T-helper 1 cell treated with Interleukin-12 subunit alpha and Interleukin-12 subunit beta and Interleukin-4 antibody, amounts not matched to agents 30 ng/mL and 1 ng/mL, for 36 hours (primary cell): ENCODE data around the gene ZDHHC11B. TPM values are rescaled to one million over a fixed set of nuclear protein-coding genes. Genes with fewer than 3 reads are reported as not detected.
"Not testable (repeated sequence)": the region's sequence is repeated elsewhere in the genome, so short reads cannot be mapped to it uniquely, and the experiment has no call there.

Experiments used
- intact Hi-C: fragments of 100-400 bp; cut with micrococcal nuclease; formaldehyde crosslinking; loops from one replicate; pipeline ENCODE4 v1.15.1; 2024
- total RNA-seq: library from RNA; stranded (reverse); gene quantifications from 2 replicates; pipeline ENCODE4 v1.2.3, GENCODE V29; 2022

The ZDHHC11B gene
- total RNA-seq, 1 donor from 2014 or later: not detected

GRCh38 chr5:719379-719778 is 65.2 kb downstream of the ZDHHC11B start:
- intact Hi-C loops: not testable (repeated sequence)

DNA sequence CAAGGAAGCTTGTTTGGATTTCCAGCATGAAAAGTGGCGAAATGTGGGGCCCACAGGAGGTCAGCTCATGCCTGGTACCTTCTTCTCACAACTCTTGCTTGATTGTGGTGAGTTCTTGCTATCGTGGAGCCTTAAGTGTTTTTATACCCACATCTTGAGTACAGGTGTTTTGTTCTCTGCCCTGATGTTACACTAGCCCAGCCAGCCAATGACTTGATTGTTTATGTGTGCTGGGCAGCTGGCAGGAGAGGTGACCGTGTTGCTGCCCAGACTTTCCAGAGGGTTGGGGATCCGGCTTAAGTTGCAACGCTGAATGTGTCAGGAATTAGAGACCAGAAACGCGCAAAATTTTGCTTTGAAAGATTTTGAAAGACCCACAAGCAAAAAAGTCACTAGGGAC is 67.4 kb downstream of the ZDHHC11B start:
- intact Hi-C loops: no loop called here

GRCh38 chr5:716740-717139 is 67.8 kb downstream of the ZDHHC11B start:
- intact Hi-C loops: not testable (repeated sequence)

DNA sequence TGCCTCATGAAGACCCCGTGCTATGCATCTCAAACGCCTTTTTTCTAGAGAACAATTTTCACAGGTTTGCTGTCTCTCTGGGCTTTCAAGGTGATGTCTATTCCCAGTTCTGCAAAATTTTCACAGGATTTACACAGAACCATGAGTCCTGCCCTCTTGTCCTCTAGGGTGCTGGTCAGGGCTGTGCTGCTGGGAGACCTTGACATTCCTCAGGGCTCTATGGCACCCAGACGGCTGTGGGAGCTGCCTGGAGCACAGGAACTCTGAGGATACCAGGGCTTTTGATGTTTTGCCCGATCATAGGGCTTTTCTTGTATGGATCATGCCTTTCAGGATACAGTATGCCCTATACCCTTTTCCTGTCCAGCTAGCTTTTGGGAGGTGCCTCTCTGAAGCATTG is 68.9 kb downstream of the ZDHHC11B start:
- intact Hi-C loops: not testable (repeated sequence)

GRCh38 chr5:714215-715118 is 70.1 kb downstream of the ZDHHC11B start:
- intact Hi-C loops: not testable (repeated sequence)

DNA sequence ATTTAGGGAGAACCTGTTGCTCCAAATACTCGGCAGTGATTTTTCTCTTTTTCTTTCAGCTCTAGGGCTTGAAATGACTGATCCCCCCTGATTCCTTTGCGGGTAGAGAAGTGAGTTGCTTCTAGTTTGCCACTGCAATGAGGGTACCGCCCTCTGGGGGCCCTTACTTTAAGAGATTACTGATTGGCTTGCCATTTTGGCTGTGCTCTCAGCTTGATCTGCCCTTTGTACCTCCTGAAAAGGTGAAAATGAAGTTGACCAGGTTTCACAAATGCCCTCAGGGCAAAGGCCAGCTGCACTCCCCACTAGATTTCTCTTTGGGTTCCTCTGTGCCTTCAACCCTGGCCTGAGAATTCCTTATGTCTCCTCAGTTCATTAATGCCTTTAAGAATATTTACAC is 70.8 kb downstream of the ZDHHC11B start:
- intact Hi-C loops: not testable (repeated sequence)

DNA sequence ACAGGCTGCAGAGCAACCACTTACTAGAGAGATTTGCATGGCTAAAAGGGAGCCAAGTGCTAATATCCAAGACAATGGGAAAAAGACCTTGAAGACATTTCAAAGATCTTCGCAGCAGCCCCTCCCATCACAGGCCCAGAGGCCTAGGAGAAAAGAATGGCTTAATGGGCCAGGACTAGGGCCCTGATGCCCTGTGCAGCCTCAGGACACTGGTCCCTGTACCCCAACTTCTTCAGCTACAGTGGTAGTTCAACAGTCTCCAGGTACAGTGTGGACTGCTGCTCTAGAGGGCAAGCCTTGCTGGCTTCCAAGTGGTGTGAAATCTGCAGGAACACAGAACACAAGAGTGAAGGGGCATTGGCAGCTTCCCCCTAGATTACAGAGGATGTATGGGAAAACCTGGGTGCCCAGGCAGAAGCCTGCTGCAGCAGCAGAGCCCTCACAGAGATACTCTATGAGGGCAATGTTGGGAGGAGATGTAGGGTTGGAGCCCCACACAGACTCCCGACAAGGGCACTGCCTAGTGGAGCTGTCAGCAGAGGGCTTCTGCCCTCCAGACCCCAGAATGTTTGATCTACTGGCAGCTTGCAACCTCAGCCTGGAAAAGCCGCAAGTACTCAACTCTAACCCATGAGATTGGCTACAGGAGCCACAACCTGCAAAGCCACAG is 75.5 kb downstream of the ZDHHC11B start:
- intact Hi-C loops: not testable (repeated sequence)

DNA sequence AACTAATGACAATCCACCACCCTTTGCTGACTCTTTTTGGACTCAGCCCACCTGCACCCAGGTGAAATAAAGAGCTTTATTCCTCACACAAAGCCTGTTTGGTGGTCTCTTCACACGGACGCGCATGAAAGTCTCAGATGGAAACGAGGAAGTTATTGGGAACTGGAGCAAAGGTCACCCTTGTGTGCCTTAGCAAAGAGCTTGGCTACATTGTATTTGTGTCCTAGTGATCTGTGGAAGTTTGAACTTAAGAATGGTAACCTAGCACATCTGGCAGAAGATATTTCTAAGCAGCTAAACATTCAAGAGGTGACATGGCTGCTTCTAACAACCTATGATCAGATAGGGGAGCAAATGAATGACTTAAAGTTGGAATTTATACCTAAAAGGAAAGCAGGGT is 76.2 kb downstream of the ZDHHC11B start:
- intact Hi-C loops: not testable (repeated sequence)

DNA sequence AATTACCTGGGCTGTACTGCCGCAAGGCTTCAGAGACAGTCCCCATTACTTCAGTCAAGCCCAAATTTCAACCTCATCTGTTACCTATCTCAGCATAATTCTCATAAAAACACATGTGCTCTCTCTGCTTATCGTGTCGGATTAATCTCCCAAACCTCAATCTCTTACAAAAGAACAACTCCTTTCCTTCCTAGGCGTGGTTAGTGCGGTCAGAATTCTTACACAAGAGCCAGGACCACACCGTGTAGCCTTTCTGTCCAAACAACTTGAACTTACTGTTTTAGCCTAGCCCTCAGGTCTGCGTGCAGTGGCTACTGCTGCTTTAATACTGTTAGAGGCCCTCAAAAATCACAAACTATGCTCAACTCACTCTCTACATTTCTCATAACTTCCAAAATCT is 78.4 kb downstream of the ZDHHC11B start:
- intact Hi-C loops: not testable (repeated sequence)

GRCh38 chr5:696753-697702 is 87.5 kb downstream of the ZDHHC11B start:
- intact Hi-C loops: not testable (repeated sequence)

- intact Hi-C loops: not testable (repeated sequence)
Measured at GRCh38 chr5:696191-696590, 88.3 kb downstream of the ZDHHC11B start.

GRCh38 chr5:695475-695874 is 89.1 kb downstream of the ZDHHC11B start:
- intact Hi-C loops: not testable (repeated sequence)

DNA sequence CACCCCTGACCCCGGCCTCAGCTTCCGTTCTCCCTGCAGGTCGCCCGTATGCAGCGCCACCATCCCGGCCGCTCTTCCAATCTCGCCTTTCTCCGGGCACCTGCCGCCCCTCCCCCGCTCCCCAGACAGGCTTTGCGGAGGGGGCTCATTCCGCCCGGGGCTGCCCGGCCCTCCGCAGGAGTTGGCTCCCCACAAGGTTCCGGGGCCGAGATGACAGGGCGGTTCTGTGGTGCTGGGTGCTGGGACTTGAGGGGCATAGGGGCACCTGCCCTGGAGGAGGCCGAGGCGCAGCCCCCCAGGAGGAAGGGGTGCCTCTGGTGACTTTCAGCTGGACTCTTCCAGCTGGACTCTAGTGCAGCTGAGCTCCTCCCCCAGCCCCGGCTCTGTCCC is 90.5 kb downstream of the ZDHHC11B start:
- intact Hi-C loops: loop anchor here (5.0 kb wide), 1 partner anchor 623 kb away; no protein-coding TSS in a partner anchor

DNA sequence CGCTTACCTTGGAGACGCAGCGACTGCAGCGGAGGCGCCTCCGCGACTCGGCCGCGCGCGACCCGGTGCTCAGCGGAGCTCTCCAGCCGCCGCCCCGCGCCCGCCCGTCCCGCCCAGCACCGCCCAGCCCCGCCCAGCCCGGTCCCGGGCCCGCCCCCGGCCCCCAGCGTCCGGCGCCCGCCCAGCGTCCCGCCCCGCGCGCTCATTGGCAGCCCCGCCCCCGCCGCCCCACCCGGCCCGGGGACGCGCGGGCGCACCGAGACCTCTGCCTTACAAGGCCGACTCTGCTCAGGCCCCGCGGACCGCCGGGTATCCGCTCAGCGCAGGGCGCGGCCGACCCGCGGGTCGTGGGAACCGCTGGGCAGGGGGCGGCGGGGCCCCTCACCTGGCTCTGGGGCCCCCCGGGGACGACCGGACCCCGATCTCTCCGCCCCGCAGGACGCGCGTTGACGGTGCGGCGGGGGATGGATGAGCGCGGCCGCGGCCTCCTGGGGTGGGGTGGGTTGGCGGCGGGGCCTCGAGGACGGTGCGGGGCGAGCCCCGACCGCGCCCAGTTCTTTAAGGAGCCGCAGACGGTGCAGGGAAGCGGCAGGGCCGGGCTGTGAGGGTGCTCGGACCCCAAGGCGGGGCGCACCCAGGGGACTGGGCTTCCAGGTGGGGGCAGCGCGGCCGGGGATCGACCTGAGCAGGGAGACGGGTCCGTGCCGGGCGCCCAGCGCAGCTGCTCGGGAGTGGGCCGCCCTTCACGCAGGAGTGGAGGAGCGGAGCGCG is 91.1 kb downstream of the ZDHHC11B start, which contains the start of gene TPPP:
TSS of gene TPPP (minus strand) at position 82 of the 771 bp plus-strand sequence. CDS start 15,292 bp downstream, outside the sequence.
- intact Hi-C loops: loop anchor here (2.0 to 5.0 kb wide), 4 partner anchors 81 to 624 kb away; partner anchors contain the start of genes CEP72 and ZDHHC11B

DNA sequence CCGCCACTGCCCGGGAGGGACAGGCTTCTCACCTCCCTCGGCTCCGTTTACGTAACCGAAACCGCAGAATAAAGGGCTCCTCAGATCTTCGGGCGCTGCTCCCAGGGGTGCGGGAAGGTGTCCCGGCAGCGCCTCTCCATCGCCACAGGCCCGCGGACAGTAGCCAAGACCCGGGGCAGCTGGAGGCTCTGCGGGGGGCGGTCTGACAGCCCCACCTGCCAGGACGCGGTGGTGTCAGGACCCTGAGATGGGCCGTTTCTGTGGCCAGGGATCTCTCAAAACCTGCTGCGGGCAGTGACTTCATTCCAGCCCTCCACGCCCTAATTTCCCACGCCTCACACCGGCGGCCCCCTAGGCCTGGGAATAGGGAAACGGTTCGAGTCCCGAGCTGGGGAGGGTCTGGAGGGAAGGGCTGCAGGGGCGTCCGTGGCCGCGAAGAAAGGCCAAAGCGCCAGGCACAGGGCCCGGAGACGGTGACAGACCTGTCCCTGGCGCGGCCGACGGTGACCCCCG is 91.9 kb downstream of the ZDHHC11B start:
- intact Hi-C loops: loop anchor here (2.0 to 5.0 kb wide), 4 partner anchors 80 to 625 kb away; partner anchors contain the start of genes CEP72 and ZDHHC11B

DNA sequence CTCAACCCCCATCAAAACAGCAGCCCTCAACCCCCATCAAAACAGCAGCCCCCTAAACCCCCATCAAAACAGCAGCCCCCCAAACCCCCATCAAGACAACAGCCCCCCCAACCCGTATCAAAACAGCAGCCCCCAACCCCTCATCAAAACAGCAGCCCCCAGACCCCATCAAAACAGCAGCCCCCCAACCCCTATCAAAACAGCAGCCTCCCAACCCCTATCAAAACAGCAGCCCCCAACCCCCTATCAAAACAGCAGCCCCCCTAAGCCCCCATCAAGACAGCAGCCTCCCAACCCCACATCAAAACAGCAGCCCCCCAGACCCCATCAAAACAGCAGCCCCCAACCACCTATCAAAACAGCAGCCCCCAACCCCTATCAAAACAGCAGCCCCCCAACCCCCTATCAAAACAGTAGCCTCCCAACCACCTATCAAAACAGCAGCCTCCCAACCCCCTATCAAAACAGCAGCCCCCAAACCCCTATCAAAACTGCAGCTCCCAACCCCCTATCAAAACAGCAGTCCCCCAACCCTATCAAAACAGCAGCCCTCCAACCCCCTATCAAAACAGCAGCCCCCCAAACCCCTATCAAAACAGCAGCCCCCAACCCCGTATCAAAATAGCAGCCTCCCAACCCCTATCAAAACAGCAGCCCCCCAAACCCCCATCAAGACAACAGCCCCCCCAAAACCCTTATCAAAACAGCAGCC is 92.6 kb downstream of the ZDHHC11B start:
- intact Hi-C loops: loop anchor here (2.0 to 5.0 kb wide), 4 partner anchors 79 to 625 kb away; partner anchors contain the start of genes CEP72 and ZDHHC11B

GRCh38 chr5:691049-691448 is 93.5 kb downstream of the ZDHHC11B start:
- intact Hi-C loops: loop anchor here (5.0 kb wide), 1 partner anchor 626 kb away; no protein-coding TSS in a partner anchor

DNA sequence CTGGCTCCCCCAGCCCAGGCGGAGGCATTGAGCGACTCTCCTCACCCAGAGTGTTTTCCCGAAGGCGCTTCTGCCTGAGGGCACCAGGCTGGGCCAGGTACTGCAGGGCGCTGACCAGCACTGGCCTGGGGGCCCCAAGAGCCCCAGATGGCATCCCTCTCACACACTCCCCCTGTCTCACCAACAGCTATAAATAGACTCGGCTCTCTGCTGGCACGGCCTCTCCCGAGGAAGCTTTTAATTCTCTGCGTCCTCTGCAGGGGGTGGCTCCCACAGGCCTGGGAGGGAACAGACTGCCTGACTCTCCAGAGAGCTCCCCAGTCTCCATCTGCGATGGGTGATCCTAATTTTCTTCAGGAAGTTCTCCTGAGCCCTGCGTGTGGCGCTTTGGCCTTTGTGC is 94.2 kb downstream of the ZDHHC11B start:
- intact Hi-C loops: loop anchor here (5.0 kb wide), 1 partner anchor 627 kb away; no protein-coding TSS in a partner anchor
